GM18951 (cell line): ENCODE measurements around the gene MYLK4.

Source experiments
- POLR2A ChIP-seq: IDR thresholded peaks from 4 replicates; pipeline ENCODE4 v1.6.1; 2011; ENCODE audit warnings: mild to moderate bottlenecking; ENCODE audit not compliant: insufficient read length, insufficient read depth; ENCODE audit errors: extremely low read depth
- in situ Hi-C: fragments of 300-500 bp; cut with MboI; formaldehyde crosslinking; loops from one replicate; pipeline ENCODE4 v1.12.0; 2022; ENCODE audit warnings: low sequenced_read_pairs, mixed read lengths, inconsistent platforms; ENCODE audit not compliant: unreplicated experiment

Gene MYLK4

DNA sequence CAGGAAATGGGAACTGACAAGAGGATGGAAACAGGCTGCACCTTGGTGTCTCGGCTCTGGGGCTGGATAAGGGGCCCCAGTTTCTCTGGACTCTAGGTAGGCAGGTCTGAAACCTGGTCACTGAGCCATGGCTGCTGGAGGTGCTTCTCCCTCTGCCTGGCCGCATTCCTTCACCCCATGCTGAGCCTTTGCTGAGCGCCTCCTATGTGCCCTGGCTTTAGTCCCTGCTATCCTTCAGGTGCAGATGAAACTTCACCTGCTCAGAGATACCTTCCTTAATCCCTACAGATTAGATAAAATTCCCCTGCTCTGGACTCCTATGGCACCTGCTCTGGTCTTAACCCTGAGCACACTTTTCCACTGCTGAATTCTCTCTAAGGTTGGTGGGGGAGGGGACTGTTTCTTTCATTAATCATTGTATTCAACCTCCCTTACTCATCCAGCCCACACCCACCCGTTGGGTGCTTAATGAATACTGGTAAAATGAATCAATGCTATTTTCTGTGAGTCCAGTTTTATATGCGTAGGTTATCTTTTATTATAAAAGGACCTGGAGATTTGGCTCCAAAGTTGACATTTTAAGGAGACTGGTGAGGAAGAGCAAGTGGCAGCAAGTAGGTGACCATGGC is 19.3 kb downstream of the MYLK4 start:
- no peak for TF ChIP-seq POLR2A
- in situ Hi-C loops = no loop called here

DNA sequence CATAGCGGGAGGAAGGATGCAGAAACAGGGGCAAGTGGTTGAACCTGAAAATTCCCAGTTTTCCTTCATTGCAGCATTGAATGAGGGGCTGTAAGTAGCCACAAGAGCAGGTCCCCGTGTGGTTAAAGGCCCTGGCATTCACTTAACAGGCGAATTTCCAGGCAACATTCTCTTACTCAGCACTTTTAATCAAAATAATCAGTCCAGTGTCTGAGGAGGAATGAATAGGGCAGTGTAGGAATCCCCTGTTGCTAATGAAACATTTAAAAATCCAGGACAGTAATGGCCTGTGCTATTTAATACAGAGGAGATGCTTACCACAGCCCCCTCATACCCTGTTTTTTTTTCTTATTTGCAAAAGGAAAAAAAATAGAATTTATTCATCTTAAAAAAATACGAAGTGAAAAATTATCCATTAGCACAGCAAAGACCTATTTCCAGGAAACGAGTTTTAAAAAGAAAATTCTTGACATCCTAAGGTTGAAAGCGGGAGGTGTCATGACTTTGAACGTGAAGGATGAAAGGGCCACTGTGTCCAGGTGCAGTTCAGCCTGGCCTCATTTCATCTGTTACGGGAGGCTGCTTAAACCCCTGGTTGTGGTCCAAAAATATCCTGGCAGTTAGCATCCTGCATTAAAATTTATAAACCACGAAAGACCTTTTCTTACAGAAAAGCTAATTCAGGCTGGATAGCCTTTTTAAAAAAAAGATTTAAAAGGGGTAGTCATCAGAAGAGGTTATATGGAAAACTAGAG is 20.2 kb downstream of the MYLK4 start:
- in situ Hi-C loops = no loop called here
- no peak for TF ChIP-seq POLR2A

DNA sequence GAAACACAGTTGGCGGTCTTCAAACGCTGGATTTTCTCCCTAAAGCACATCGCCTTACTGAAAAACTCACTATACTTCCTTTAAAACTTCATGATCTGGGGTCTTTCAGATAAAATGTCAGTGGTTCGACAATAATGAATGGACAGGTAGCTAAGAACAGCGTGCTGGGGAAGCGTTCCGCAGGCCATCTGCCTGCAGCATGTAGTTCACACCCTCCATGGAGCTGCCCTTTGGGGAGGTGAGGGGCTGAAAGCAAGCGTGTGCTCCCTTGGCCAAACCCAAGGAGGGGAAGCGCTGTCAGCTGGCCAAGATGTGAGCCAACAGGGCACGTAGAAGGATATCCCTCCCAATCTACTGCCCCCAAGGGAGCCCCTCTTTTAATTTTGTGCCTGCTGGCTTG is 20.8 kb downstream of the MYLK4 start:
- in situ Hi-C loops = no loop called here
- no peak for TF ChIP-seq POLR2A

DNA sequence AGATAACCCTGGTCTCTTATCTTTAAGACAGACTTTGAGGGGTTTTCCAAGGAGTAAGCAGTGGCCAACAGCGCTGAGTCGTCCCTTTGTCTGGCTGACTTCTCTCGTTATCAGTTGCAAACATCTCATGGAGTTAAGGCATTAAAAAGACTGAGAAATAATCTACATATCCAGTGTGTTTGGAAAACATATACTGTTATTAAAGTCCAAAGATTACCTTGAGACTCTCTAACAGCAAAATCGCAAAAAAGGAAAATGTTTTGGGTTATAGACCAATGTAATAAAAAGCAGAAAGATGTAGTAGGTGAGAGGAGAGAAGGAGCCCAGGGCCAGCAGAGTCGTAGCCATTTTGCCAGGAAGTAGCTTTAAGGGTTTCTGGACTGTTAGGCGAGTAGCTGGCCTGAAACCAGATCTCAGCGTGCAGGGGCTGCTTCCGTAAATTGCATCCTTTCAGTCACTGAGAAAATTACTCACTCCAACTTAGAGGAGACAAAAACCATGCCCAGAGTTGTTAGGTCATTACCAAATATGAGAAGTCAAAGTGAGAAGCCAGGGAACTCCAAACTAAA is 24.6 kb downstream of the MYLK4 start:
- in situ Hi-C loops = no loop called here
- TF ChIP-seq POLR2A = no peak

DNA sequence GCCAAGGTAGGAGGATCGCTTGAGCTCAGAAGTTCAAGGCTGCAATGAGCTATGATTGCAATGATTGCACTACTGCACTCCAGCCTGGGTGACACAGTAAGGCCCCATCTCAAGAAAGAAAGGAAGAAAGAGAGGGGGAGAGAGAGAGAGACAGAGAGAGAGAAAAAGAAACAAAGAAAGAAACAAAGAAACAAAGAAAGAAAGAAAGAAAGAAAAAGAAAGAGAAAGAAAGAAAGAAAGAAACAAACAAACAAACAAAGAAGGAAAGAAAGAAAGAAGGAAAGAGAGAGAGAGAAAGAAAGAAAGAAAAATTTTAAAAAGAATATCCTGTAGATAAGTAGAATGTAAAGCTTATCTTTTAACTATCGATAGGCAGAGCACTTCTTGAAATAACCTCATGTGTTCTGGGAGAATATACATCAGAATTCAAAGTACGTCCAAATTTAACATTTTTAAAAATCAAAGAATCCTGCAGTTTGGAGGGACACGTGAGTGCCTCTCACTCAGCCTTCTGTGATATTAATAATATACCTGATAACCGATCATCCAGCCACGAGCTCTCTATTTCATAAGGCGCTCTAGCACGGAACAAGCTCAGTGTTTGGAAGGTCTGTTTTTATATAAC is 25.2 kb downstream of the MYLK4 start:
- in situ Hi-C loops = no loop called here
- no peak for TF ChIP-seq POLR2A

DNA sequence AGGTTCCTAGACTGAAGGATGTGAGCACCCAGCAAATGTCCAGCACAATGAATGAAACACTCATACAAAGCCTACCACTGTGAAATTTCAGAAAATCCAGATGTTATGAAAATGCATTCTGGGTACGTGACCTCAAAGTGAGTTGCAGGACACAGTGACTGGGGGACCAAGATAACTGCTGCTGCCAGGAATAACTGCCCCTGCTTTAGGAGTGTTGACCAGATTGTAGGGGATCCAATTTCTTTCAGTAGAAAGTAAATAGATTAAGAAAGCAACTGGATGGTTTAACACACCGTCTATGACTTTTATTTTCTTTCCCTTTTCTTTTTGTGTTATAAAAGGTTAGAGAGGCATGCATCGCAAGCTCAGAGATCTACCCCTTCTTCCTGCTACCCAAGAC is 29.5 kb downstream of the MYLK4 start:
- in situ Hi-C loops = no loop called here
- no peak for TF ChIP-seq POLR2A

DNA sequence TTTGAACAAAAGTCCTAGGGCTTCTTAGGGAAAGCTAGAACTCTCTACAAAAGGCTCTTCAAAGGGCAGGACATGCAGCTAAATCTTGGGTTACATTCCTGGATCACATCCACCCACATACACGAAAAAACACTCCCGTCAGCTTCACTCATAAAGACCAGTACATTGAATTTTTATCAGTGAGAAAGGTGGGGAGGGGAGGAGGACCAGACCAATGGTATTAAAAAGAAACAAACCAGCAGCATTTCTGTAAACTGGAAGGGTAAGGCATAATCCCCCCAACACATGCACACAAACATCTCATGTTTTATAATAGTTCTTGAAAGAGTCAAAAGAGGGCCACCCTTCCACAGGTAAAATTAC is 31.6 kb downstream of the MYLK4 start:
- in situ Hi-C loops = no loop called here
- no peak for TF ChIP-seq POLR2A

DNA sequence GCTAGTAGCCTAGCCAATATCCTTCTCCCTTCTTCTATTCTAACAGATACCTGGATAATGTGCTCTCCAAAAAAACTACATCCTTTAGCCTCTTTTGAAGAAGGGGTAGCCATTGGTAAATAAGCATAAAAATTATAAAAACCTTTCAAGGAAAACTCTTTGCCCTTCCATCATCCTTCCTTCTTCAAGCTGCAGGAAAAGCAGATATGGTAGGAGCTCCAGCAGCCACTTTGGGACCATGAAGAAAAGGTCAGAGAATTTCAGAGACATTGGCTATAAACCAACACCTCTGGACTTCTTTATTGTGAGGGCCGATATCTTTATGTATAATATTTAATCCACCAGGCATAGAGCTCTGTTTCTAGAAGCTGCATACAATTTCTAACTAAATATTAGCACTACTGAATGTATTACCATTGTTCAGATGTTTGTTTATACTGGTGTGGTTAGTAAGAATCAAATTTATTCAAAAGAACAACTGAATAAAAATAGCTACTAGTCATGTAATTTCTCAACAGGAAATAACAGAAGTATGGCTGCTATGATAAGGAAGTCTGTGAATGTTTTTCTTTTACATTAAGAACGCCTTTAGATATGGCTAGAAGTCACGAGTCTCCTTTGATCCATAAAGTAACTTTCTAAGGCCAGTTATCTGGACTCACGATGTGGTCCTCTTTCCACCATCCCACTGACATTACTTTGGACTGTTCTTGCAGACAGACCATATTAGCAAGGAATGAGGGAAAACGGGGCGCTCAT is 32.2 kb downstream of the MYLK4 start:
- in situ Hi-C loops = no loop called here
- no peak for TF ChIP-seq POLR2A

DNA sequence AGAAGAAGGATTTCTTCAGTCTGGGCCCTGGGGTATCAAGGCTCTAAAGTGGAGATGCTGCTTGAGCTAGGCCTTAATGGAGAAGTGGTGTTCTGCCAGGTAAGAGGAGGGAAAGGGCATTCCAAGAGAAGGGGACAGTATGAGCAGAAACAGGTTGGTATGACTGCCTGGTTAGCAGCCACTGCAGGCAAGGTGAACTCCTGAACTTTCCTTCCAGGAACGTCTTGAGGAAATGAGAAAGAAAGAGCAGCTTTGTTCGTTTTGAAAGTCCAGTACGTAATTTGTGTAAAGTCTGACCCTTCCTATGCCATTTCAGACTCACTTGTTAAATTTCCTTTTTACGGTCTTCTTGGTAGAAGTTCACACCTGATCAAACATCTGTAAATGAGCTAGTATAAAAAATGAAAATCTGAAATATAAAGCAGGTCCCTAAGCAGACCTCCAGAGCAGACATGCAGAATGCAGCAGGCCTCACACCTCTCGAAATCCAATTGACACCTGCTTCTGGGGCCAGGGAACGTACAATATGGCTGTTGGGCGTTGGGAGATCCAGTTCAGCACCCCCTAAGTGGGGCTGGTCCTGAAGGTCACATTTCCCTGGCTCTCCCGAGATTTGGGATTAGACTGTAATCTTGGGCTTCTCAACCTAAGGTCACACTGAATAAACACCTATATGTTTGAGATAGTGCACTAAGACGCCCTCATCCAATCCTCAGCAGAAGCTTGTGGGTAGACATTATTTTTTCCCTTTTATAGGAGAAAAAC is 33.6 kb downstream of the MYLK4 start:
- TF ChIP-seq POLR2A = no peak
- in situ Hi-C loops = no loop called here

DNA sequence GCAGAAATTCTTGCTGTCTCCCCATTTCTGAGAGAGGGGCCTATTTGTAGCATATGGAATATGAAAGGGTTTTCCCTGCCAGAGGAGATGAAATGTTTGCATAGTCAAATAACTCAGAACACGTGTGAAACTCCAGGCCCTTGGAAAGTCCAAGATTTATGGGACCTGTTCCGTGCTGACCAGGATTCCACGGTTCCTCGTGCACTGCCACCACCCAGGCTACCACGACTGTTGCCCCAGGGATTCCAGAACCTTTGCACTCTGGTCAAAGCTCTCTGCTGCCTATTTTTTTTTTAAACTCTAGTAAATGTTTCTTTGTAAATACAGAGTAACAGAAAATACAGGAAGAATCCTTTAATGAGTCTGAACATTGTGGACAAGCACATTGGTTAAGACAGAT is 35.0 kb downstream of the MYLK4 start:
- TF ChIP-seq POLR2A = no peak
- in situ Hi-C loops = no loop called here

DNA sequence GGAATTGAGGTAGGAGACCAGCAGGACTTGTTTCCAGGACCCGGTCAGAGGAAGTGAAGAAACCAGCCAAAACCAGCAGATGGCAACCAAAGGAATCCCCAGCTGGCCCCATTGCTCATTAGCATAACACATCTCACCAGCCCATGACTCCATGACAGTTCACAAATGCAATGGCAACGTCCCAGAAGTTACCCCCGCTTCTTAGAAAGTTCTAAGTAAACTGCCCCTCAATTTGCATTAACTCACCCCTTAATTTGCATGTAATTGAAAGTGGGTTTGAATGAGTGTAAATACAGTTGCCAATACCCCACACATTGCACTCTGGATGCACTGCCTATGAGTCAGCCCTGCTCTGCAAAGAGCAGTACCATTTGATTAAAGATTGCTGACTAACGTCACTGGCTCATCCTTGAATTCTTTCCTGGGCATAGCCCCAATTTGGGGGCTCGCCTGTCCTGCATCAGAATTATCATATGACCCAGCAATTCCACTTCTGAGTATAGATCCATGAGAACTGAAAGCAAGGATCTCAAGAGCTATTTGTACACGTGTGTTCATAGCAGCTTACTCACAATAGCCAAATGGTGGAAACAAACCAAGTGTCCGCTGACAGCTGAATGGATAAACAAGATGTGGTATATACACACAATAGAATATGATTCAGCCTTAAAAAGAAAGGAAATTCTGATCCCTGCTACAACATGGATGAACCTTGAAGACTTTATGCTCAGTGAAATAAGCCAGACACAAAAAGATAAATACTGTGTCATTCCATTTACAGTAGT is 36.4 kb downstream of the MYLK4 start:
- TF ChIP-seq POLR2A = no peak
- in situ Hi-C loops = no loop called here

DNA sequence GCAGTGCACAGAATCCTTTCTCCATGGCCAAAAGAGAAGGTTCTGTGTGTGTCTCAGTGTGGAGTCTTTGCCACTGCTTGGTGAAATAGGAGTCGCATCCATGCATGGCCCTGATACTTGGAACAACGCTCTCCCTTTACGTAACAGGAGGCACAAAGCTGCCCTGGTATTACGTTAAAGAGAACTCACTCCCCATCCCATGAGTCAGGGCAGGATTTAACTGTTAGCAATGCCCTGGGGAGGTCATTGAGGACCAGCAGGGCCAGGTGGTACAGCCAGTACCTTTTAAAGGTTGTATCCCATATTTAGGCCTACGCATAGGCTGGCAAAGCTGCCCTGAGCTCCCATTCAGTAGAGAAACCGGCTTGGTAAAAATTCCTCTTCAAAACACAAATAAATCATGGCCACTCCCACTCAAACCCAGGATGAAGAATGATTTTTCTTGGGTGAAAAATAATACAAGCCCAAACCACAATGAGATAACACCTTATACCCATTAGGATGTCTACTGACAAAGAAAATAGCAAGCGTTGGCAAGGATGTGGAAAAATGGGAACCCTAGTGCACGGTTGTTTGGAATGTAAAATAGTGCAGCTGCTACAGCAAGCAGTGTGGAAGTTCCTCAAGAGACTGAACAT is 37.1 kb downstream of the MYLK4 start:
- in situ Hi-C loops = no loop called here
- TF ChIP-seq POLR2A = no peak

DNA sequence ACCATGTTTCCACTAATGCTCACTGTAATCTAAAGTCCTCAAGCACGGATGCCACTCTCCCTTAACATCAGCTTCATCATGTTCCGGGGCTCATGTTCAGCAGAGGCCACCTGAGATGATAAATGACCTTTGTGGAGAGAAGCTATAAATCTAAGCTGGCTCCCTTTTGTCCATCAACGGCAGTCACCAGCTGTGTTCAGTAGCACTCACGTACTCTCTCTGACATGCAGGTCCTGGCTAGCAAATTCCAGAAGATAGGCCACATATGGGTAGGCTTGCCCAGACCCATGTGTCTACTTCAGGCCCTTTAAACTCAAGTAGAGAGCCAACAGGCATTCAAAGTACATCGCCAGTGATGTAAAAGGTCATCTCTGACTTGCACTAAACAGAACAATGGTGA is 38.6 kb downstream of the MYLK4 start:
- in situ Hi-C loops = no loop called here
- TF ChIP-seq POLR2A = no peak
